ENCODE data around the gene NCKAP5. TPM values are rescaled to one million over a fixed set of nuclear protein-coding genes. Genes with fewer than 3 reads are reported as not detected.

NCKAP5 gene
- total and polyA plus RNA-seq, 2 of the 8 experiments (the other 6 are each of a cell fraction or from before 2014, with no cell fraction given), result 0.27 to 0.86 TPM

DNA sequence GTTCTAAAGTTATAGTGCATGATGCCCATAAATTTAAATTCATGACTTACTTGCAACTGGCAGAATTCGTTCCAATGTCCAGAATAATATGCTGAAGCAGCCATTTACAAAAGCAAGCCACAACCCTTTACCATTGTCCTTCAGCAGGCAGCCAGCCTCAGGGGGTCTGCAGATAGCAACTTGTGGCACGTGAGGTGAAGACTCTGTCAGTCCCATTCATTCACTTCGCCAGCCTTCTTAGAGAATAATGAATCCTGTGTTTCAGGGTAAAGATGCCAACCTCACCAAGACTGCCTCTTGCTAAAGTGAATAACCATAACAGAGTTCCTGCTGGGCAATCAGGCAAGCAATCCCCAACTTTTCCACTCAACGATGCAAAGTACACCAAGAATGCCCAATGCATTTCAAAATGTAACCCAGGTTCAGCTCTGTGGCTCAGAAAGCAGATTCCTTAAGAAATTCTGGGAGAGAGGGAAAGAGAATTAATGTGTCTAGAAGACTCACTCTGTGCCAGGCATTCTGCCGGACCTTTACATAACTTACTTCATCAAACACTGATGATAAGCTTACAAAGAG is 315.4 kb downstream of the NCKAP5 start:
- Histone ChIP-seq H4K20me1 (replicated peaks in 1 of 2; ENCODE audit: control insufficient read depth in 1 of 2, insufficient read depth in 2 of 2, low read length in 2 of 2) (no peaks in the 10 kb centered on the region), H4K8ac (ENCODE audit: extremely low read depth, insufficient read depth, low read length) (no peak overlapping the region), H2AFZ (ENCODE audit: low read length) (no peak overlapping the region), H3K9ac (replicated peaks in 1 of 4; ENCODE audit: extremely low read depth in 1 of 4, low read depth in 3 of 4, low read length in 3 of 4) (no peak overlapping the region), H3K4me3 (ENCODE audit: extremely low read depth in 1 of 4, insufficient read depth in 2 of 4, low read depth in 3 of 4, low read length in 4 of 4) (no peak overlapping the region), H3K27me3 (replicated peaks in 1 of 4; ENCODE audit: control insufficient read depth in 3 of 4, extremely low read depth in 1 of 4, insufficient read depth in 3 of 4, low read length in 3 of 4) (no peaks in the 10 kb centered on the region), H3K79me1 (ENCODE audit: low read depth, low read length) (no peaks in the 10 kb centered on the region), H3K9me3 (ENCODE audit: insufficient read depth in 2 of 2, low read depth in 1 of 2, low read length in 1 of 2) (no peaks in the 10 kb centered on the region), H3K36me3 (ENCODE audit: control insufficient read depth in 2 of 4, insufficient read depth in 4 of 4, low read length in 3 of 4) (no peaks in the 10 kb centered on the region), H2AK5ac (ENCODE audit: low read depth, low read length) (no peak overlapping the region), H3K23ac (ENCODE audit: insufficient read length) (no peak overlapping the region), H2BK5ac (ENCODE audit: low read depth, low read length) (no peak overlapping the region), H4K5ac (ENCODE audit: insufficient read length, low read depth, low read length) (no peak overlapping the region), H3K56ac (replicated peaks; ENCODE audit: insufficient read length, low read depth, low read length) (no peak overlapping the region), H3K4me2 (ENCODE audit: insufficient read depth in 1 of 2, low read depth in 2 of 2, low read length in 2 of 2) (no peak overlapping the region), H3K18ac (ENCODE audit: extremely low read depth, low read length) (no peak overlapping the region), H2BK12ac (ENCODE audit: low read depth, low read length) (no peak overlapping the region), H3K14ac (ENCODE audit: insufficient read length) (no peak overlapping the region), H3K4me1 (replicated peaks in 1 of 4; ENCODE audit: control insufficient read depth in 3 of 4, insufficient read depth in 4 of 4, low read length in 3 of 4) (no peaks in the 10 kb centered on the region; a peak in 1 of 7 replicates), H2BK120ac (replicated peaks; ENCODE audit: low read depth, low read length) (no peak overlapping the region), H3K4ac (replicated peaks; ENCODE audit: insufficient read length, low read depth, low read length) (no peak overlapping the region), H2BK15ac (ENCODE audit: low read length) (no peak overlapping the region), H3K27ac (ENCODE audit: low read depth, low read length) (no peak overlapping the region), H2BK20ac (ENCODE audit: low read length) (no peak overlapping the region), H3K79me2 (ENCODE audit: control insufficient read depth in 1 of 2, insufficient read depth in 2 of 2, low read length in 2 of 2) (no peaks in the 10 kb centered on the region), H3K23me2 (ENCODE audit: low read depth, low read length) (no peaks in the 10 kb centered on the region), H4K91ac (replicated peaks; ENCODE audit: insufficient read length, low read length) (no peak overlapping the region)
- ChIA-PET CTCF (ENCODE audit: partially characterized antibody) (interaction anchor here (1.1 to 1.2 kb wide), 3 partner anchors 10 to 527 kb away, joined by 3 read pairs; no protein-coding TSS in a partner anchor), POLR2A (ENCODE audit: partially characterized antibody) (no interaction called here)
- TF ChIP-seq SAP30 (IDR thresholded peaks at IDR 0.05; ENCODE audit: insufficient read depth, insufficient replicate concordance, low read length) (no peak), KDM1A (IDR thresholded peaks at IDR 0.05; ENCODE audit: borderline replicate concordance, low read length) (no peak), POLR2AphosphoS5 (IDR thresholded peaks at IDR 0.05; ENCODE audit: low read depth, low read length) (no peak), SIN3A (conservative IDR thresholded peaks at IDR 0.05 in 1 of 2, IDR thresholded peaks at IDR 0.05 in 1 of 2; ENCODE audit: low read depth in 1 of 2, low read length in 2 of 2) (no peak), RAD21 (IDR thresholded peaks at IDR 0.05 in 1 of 2, conservative IDR thresholded peaks at IDR 0.05 in 1 of 2; ENCODE audit: low read depth in 2 of 2, low read length in 2 of 2) (no peak), TAF1 (IDR thresholded peaks at IDR 0.05; ENCODE audit: low read depth, low read length) (no peak), BRCA1 (IDR thresholded peaks at IDR 0.05; ENCODE audit: low read depth, low read length) (no peak), SP1 (IDR thresholded peaks at IDR 0.05; ENCODE audit: low read depth, low read length) (no peak), TAF7 (optimal IDR thresholded peaks at IDR 0.05; ENCODE audit: borderline replicate concordance, low read depth, low read length) (no peak), SIRT6 (IDR thresholded peaks at IDR 0.05; ENCODE audit: low read length) (no peak), SRF (IDR thresholded peaks at IDR 0.05; ENCODE audit: low read depth, low read length) (no peak), POLR2A (IDR thresholded peaks at IDR 0.05; ENCODE audit: control extremely low read depth in 1 of 2, low read depth in 2 of 2, low read length in 2 of 2) (no peak)
- TF ChIP-seq, protein P1, sequence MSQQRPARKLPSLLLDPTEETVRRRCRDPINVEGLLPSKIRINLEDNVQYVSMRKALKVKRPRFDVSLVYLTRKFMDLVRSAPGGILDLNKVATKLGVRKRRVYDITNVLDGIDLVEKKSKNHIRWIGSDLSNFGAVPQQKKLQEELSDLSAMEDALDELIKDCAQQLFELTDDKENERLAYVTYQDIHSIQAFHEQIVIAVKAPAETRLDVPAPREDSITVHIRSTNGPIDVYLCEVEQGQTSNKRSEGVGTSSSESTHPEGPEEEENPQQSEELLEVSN (IDR thresholded peaks at IDR 0.05), result no peak
- DNase-seq (ENCODE audit: low read depth in 1 of 2, low spot score in 2 of 2) (no peak), FAIRE-seq (no peak)
- 83% methylated on average over 5 of the region's 5 CpGs; no CpG with 5 or more reads in 1 of the 2 experiments for WGBS, 2 experiments (ENCODE audit: extremely low coverage in 1 of 2, insufficient coverage in 1 of 2, insufficient read length in 1 of 2, insufficient replicate concordance in 2 of 2, low coverage in 1 of 2, low lambda C conversion rate in 2 of 2, missing lambda C conversion rate in 1 of 2)
